ENCODE results near the gene ARHGEF28.

ARHGEF28 gene

GRCh38 chr5:73789851-73790281 is 163.9 kb downstream of the ARHGEF28 start:
- no peak for DNase-seq

- DNase-seq: no peak
These were observed 165.4 kb downstream of the ARHGEF28 start for GRCh38 chr5:73791389-73791788.

GRCh38 chr5:73792687-73793320 is 166.8 kb downstream of the ARHGEF28 start:
- DNase-seq: peak; percentile 28 to 52

- DNase-seq: no peak
These were observed 167.9 kb downstream of the ARHGEF28 start for GRCh38 chr5:73793911-73794310.

GRCh38 chr5:73796164-73797131 is 170.5 kb downstream of the ARHGEF28 start:
- DNase-seq: no peak

GRCh38 chr5:73797132-73797510 is 171.1 kb downstream of the ARHGEF28 start:
- DNase-seq: no peak

GRCh38 chr5:73799401-73799972 is 173.5 kb downstream of the ARHGEF28 start:
- no peak for DNase-seq

GRCh38 chr5:73801686-73802085 is 175.7 kb downstream of the ARHGEF28 start:
- DNase-seq: no peak

- no peak for DNase-seq
These were observed 179.5 kb downstream of the ARHGEF28 start for GRCh38 chr5:73805449-73805848.

- no peak for DNase-seq
These were observed 182.9 kb downstream of the ARHGEF28 start for GRCh38 chr5:73808911-73809310.

- no peak for DNase-seq
These were observed 184.4 kb downstream of the ARHGEF28 start for GRCh38 chr5:73810429-73810828.

- no peak for DNase-seq
These were observed 186.5 kb downstream of the ARHGEF28 start for GRCh38 chr5:73812457-73812856.

GRCh38 chr5:73812962-73813588 is 187.1 kb downstream of the ARHGEF28 start:
- no peak for DNase-seq

- DNase-seq: no peak
These were observed 188.3 kb downstream of the ARHGEF28 start for GRCh38 chr5:73814233-73814846.

- DNase-seq: no peak
These were observed 189.6 kb downstream of the ARHGEF28 start for GRCh38 chr5:73815631-73816030.

GRCh38 chr5:73816656-73817420 is 190.8 kb downstream of the ARHGEF28 start:
- DNase-seq: no peak

- no peak for DNase-seq
These were observed 192.4 kb downstream of the ARHGEF28 start for GRCh38 chr5:73818357-73818756.

GRCh38 chr5:73820326-73820725 is 194.3 kb downstream of the ARHGEF28 start:
- DNase-seq: no peak

- no peak for DNase-seq
These were observed 195.0 kb downstream of the ARHGEF28 start for GRCh38 chr5:73821003-73821402.

- no peak for DNase-seq
These were observed 196.4 kb downstream of the ARHGEF28 start for GRCh38 chr5:73822278-73822988.

GRCh38 chr5:73822989-73823339 is 197.0 kb downstream of the ARHGEF28 start:
- DNase-seq: no peak
